Renal cortical epithelial cell (primary cell): ENCODE data around the gene GOLGA6C. TPM values are rescaled to one million over a fixed set of nuclear protein-coding genes. Genes with fewer than 3 reads are reported as not detected.
"Not testable (repeated sequence)": the region's sequence is repeated elsewhere in the genome, so short reads cannot be mapped to it uniquely, and the experiment has no call there.

Experiments
- DNase-seq: peaks from one replicate; pipeline ENCODE4 v3.0.0-alpha.2; 2011; ENCODE audit warnings: low read depth
- total RNA-seq: library from RNA; depleted of rRNA; stranded (reverse); fragments of >200 nt; gene quantifications from 2 replicates; pipeline ENCODE4 v1.2.3, GENCODE V29; 2014

The GOLGA6C gene
- total RNA-seq, 1 donor from 2014 or later: not detected

GRCh38 chr15:75227112-75227511 lies 31.0 kb upstream of the GOLGA6C start:
- not testable (repeated sequence) for DNase-seq

GRCh38 chr15:75227663-75228280 lies 30.4 kb upstream of the GOLGA6C start:
- no peak for DNase-seq

GRCh38 chr15:75228787-75229186 lies 29.3 kb upstream of the GOLGA6C start:
- no peak for DNase-seq

GRCh38 chr15:75229191-75230015 lies 28.7 kb upstream of the GOLGA6C start:
- no peak for DNase-seq

GRCh38 chr15:75230016-75230343 lies 28.2 kb upstream of the GOLGA6C start:
- DNase-seq: no peak

GRCh38 chr15:75230551-75231371 lies 27.4 kb upstream of the GOLGA6C start:
- DNase-seq: no peak

- DNase-seq: no peak
Measured at GRCh38 chr15:75231836-75232235, 26.3 kb upstream of the GOLGA6C start.

- DNase-seq: no peak
Measured at GRCh38 chr15:75232252-75232813, 25.8 kb upstream of the GOLGA6C start.

- no peak for DNase-seq
Measured at GRCh38 chr15:75232826-75233503, 25.2 kb upstream of the GOLGA6C start.

GRCh38 chr15:75233504-75234190 lies 24.5 kb upstream of the GOLGA6C start:
- DNase-seq: no peak

GRCh38 chr15:75234191-75234810 lies 23.8 kb upstream of the GOLGA6C start:
- no peak for DNase-seq

GRCh38 chr15:75235051-75235673 lies 23.0 kb upstream of the GOLGA6C start:
- DNase-seq: no peak

- DNase-seq: no peak
Measured at GRCh38 chr15:75235760-75236729, 22.1 kb upstream of the GOLGA6C start.

GRCh38 chr15:75237316-75237982 lies 20.7 kb upstream of the GOLGA6C start:
- DNase-seq: no peak

GRCh38 chr15:75238150-75238549 lies 20.0 kb upstream of the GOLGA6C start:
- DNase-seq: no peak

GRCh38 chr15:75245741-75246140 lies 12.4 kb upstream of the GOLGA6C start:
- DNase-seq: not testable (repeated sequence)

- not testable (repeated sequence) for DNase-seq
Measured at GRCh38 chr15:75248991-75249390, 9.1 kb upstream of the GOLGA6C start.

GRCh38 chr15:75249726-75250125 lies 8.4 kb upstream of the GOLGA6C start:
- no peak for DNase-seq
